ENCODE measurements around the gene ACTG1. TPM values are rescaled to one million over a fixed set of nuclear protein-coding genes. Genes with fewer than 3 reads are reported as not detected.
A peak's percentile ranks its signal among the peaks of the same experiment; 100 is the strongest.

The ACTG1 gene
- total and polyA plus RNA-seq, 2 of the 4 experiments (the other 2 are of a cell fraction), result 10,907 to 15,732 TPM

DNA sequence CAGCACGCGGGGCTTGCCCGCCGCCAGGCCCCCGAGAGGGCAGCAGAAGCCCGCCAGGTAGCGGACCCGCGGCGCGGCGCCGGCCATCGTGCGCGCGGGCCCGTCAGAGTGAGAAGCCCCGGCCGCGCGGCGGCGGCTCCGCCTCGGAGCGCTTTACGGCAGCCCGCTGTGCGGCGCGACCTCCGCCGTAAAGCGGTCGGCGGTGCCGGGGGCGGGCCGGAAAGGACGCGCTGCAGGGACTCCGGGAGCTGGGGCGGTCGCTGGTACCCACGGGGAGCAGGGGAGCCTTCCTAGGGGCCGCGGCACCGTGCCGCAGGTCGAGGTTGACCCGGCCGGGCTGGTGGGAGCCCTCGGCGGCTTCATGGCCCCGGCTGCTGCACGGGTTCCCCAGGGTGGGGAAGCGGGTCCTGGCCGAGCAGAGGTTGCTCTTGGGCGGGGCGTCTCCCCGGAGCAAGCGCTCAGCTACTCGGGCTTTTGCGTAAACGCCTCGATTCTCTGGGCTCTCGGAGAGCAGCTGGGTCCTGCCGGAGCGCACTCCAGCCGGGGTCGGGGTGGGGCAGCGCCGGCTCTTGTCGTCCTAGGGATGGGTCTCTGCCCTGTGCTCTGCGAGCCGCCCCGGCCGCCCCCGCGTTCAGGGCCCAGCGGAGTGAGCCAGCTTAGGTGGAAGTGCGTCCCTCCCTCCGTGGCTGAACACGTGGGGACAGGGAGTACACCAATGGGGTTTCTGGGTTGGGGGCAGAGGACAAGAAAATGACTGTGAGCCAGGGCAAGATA lies 39.8 kb upstream of the ACTG1 start, which contains the start of gene FAAP100 (continued):
- no peak for TF ChIP-seq NFE2L2 (IDR thresholded peaks at IDR 0.05; ENCODE audit: low read depth, low read length)
- peak; percentile 20; the same call in 1 of the 2 replicates for TF ChIP-seq SMC3 (IDR thresholded peaks at IDR 0.05; ENCODE audit: low read depth, low read length)

- peak overlapping the region; percentile 98 for H2AK9ac ChIP-seq (replicated peaks; ENCODE audit: low read depth, low read length, poor library complexity)
- no peaks in the 10 kb centered on the region for H3K9me3 ChIP-seq (ENCODE audit: control insufficient read depth, insufficient read depth, low read length)
- ATAC-seq (ENCODE audit: low read depth), result peak; percentile 24
- intact Hi-C loops (cut with micrococcal nuclease), result no loop called here
- peaks cover 17 to 70% of the 10 kb centered on the region in 2 experiments for H3K79me1 ChIP-seq (ENCODE audit: low read depth in 1 of 2, low read length in 2 of 2)
- H3K56ac ChIP-seq (ENCODE audit: extremely low read depth, insufficient read depth, low read length), result peak overlapping the region; percentile 54
- peak; percentile 16 for DNase-seq
- peaks cover 17% of the 10 kb centered on the region for H3K9me1 ChIP-seq (ENCODE audit: insufficient read depth, low read length)
- peaks cover 32% of the 10 kb centered on the region for H3K36me3 ChIP-seq (ENCODE audit: control insufficient read depth, insufficient read depth, low read length)
- H2AFZ ChIP-seq (replicated peaks; ENCODE audit: low read length, poor library complexity), result peak overlapping the region; percentile 96
- H3K14ac ChIP-seq (replicated peaks; ENCODE audit: low read depth, low read length), result peak overlapping the region; percentile 81
- peak overlapping the region; percentile 91; the same call in 1 of the 2 replicates for H4K5ac ChIP-seq (ENCODE audit: low read depth, low read length)
- H3K4me2 ChIP-seq (ENCODE audit: low read depth, low read length), result peak overlapping the region; percentile 98
- POLR2A ChIA-PET (ENCODE audit: unreplicated experiment), result no interaction called here
- peak overlapping the region; percentile 66 to 96; a peak in 2 of 4 replicates for H4K8ac ChIP-seq (ENCODE audit: low read depth in 2 of 2, low read length in 2 of 2)
- H2BK15ac ChIP-seq (ENCODE audit: low read depth, low read length), result no peak overlapping the region
- H3K27ac ChIP-seq (ENCODE audit: insufficient read depth, low read length), result peak overlapping the region; percentile 94
- in situ Hi-C loops (cut with MboI; ENCODE audit: low sequenced_read_pairs), result no loop called here
- peak overlapping the region; percentile 81; the same call in 1 of the 2 replicates for H2BK120ac ChIP-seq (ENCODE audit: low read depth, low read length)
- H2BK20ac ChIP-seq (ENCODE audit: low read depth, low read length), result no peak overlapping the region
- peak overlapping the region; percentile 98 for H3K9ac ChIP-seq (ENCODE audit: low read depth, low read length)
- peak overlapping the region; percentile 8 for H3K23ac ChIP-seq (ENCODE audit: low read depth, low read length)
- H3K4ac ChIP-seq (ENCODE audit: low read depth, low read length), result peak overlapping the region; percentile 95
- 0 out of 2 replicates have a peak overlapping the region, but pooled peaks have one; percentile 24 for H2AK5ac ChIP-seq (ENCODE audit: low read depth, low read length)
- peak overlapping the region; percentile 100 for H3K4me3 ChIP-seq (ENCODE audit: insufficient read depth, low read depth, low read length)
- 4% methylated on average over 27 of the region's 69 CpGs; no CpG with 5 or more reads in 1 of the 2 experiments for WGBS, 2 experiments (ENCODE audit: extremely low coverage in 2 of 2, insufficient read length in 1 of 2)
- H3K18ac ChIP-seq (ENCODE audit: low read depth, low read length), result peak overlapping the region; percentile 90; the same call in 1 of the 2 replicates
- no peaks in the 10 kb centered on the region for H3K27me3 ChIP-seq (ENCODE audit: control insufficient read depth, insufficient read depth, low read length)
- CTCF ChIA-PET, result no interaction called here
- no TSS peak for BruUV-seq (replicated peaks)
- dilution Hi-C loops (cut with HindIII; ENCODE audit: low sequenced_read_pairs, unreplicated experiment), result no loop called here
- H4K20me1 ChIP-seq (ENCODE audit: insufficient read depth, low read length), result peaks cover 41% of the 10 kb centered on the region
- peak overlapping the region; percentile 88 for H2BK5ac ChIP-seq (ENCODE audit: low read depth, low read length, poor library complexity, severe bottlenecking)
- H4K91ac ChIP-seq (ENCODE audit: insufficient read depth, low read depth, low read length), result peak overlapping the region; percentile 88; the same call in 1 of the 2 replicates
- H3K4me1 ChIP-seq (ENCODE audit: control insufficient read depth, insufficient read depth, low read length), result peaks cover 22% of the 10 kb centered on the region
- TF ChIP-seq NFE2L2 (IDR thresholded peaks at IDR 0.05; ENCODE audit: low read depth, low read length) (no peak), CEBPB (IDR thresholded peaks at IDR 0.05; ENCODE audit: low read depth, low read length) (no peak), RCOR1 (IDR thresholded peaks at IDR 0.05; ENCODE audit: insufficient replicate concordance, low read length) (no peak), MAFK (IDR thresholded peaks at IDR 0.05; ENCODE audit: low read depth, low read length) (no peak), MAZ (IDR thresholded peaks at IDR 0.05; ENCODE audit: borderline replicate concordance, low read depth, low read length) (no peak), CTCF (conservative IDR thresholded peaks at IDR 0.05; ENCODE audit: low read depth, low read length) (no peak), RFX5 (IDR thresholded peaks at IDR 0.05; ENCODE audit: low read depth, low read length) (no peak), RAD21 (IDR thresholded peaks at IDR 0.05; ENCODE audit: low read length) (no peak), MXI1 (IDR thresholded peaks at IDR 0.05; ENCODE audit: borderline replicate concordance, low read depth, low read length) (no peak), BHLHE40 (IDR thresholded peaks at IDR 0.05; ENCODE audit: low read depth, low read length) (no peak), SMC3 (IDR thresholded peaks at IDR 0.05; ENCODE audit: low read depth, low read length) (no peak), CHD1 (IDR thresholded peaks at IDR 0.05; ENCODE audit: low read depth, low read length) (no peak)
These were observed 39.1 kb upstream of the ACTG1 start for GRCh38 chr17:81551458-81552243.
